Measurements from ENCODE around the gene NRCAM. TPM values are rescaled to one million over a fixed set of nuclear protein-coding genes. Genes with fewer than 3 reads are reported as not detected.

NRCAM gene
- total and polyA plus RNA-seq, 2 of the 8 experiments (the other 6 are each of a cell fraction or from before 2014, with no cell fraction given), result 2.7 to 3.8 TPM

GRCh38 chr7:108167460-108167859 lies 288.8 kb downstream of the NRCAM start:
- Histone ChIP-seq H2BK120ac (replicated peaks; ENCODE audit: low read depth, low read length) (no peak overlapping the region), H3K23me2 (ENCODE audit: low read depth, low read length) (no peaks in the 10 kb centered on the region), H3K4ac (replicated peaks; ENCODE audit: insufficient read length, low read depth, low read length) (no peak overlapping the region), H3K27me3 (replicated peaks in 1 of 4; ENCODE audit: control insufficient read depth in 3 of 4, extremely low read depth in 1 of 4, insufficient read depth in 3 of 4, low read length in 3 of 4) (no peaks in the 10 kb centered on the region), H2BK12ac (ENCODE audit: low read depth, low read length) (no peak overlapping the region), H3K56ac (replicated peaks; ENCODE audit: insufficient read length, low read depth, low read length) (no peak overlapping the region), H3K27ac (ENCODE audit: low read depth, low read length) (no peak overlapping the region), H4K91ac (replicated peaks; ENCODE audit: insufficient read length, low read length) (no peak overlapping the region), H2AK5ac (ENCODE audit: low read depth, low read length) (no peak overlapping the region), H3K14ac (ENCODE audit: insufficient read length) (no peak overlapping the region), H2BK15ac (ENCODE audit: low read length) (no peak overlapping the region), H3K23ac (ENCODE audit: insufficient read length) (no peak overlapping the region), H3K4me2 (ENCODE audit: insufficient read depth in 1 of 2, low read depth in 2 of 2, low read length in 2 of 2) (no peak overlapping the region), H2AFZ (ENCODE audit: low read length) (no peak overlapping the region), H3K18ac (ENCODE audit: extremely low read depth, low read length) (no peak overlapping the region), H3K79me2 (ENCODE audit: control insufficient read depth in 1 of 2, insufficient read depth in 2 of 2, low read length in 2 of 2) (no peaks in the 10 kb centered on the region), H2BK20ac (ENCODE audit: low read length) (no peak overlapping the region), H4K5ac (ENCODE audit: insufficient read length, low read depth, low read length) (no peak overlapping the region), H3K36me3 (ENCODE audit: control insufficient read depth in 2 of 4, insufficient read depth in 4 of 4, low read length in 3 of 4) (no peaks in the 10 kb centered on the region), H3K4me3 (ENCODE audit: extremely low read depth in 1 of 4, insufficient read depth in 2 of 4, low read depth in 3 of 4, low read length in 4 of 4) (no peak overlapping the region), H4K8ac (ENCODE audit: extremely low read depth, insufficient read depth, low read length) (no peak overlapping the region), H4K20me1 (replicated peaks in 1 of 2; ENCODE audit: control insufficient read depth in 1 of 2, insufficient read depth in 2 of 2, low read length in 2 of 2) (no peaks in the 10 kb centered on the region), H3K9me3 (ENCODE audit: insufficient read depth in 2 of 2, low read depth in 1 of 2, low read length in 1 of 2) (no peaks in the 10 kb centered on the region), H3K79me1 (ENCODE audit: low read depth, low read length) (no peaks in the 10 kb centered on the region), H3K9ac (replicated peaks in 1 of 4; ENCODE audit: extremely low read depth in 1 of 4, low read depth in 3 of 4, low read length in 3 of 4) (no peak overlapping the region), H2BK5ac (ENCODE audit: low read depth, low read length) (no peak overlapping the region), H3K4me1 (replicated peaks in 1 of 4; ENCODE audit: control insufficient read depth in 3 of 4, insufficient read depth in 4 of 4, low read length in 3 of 4) (peaks cover 0 to 3% (median 1%) of the 10 kb centered on the region in 4 experiments; a peak in 3 of 7 replicates)
- TF ChIP-seq TAF1 (IDR thresholded peaks at IDR 0.05; ENCODE audit: low read depth, low read length) (no peak), POLR2AphosphoS5 (IDR thresholded peaks at IDR 0.05; ENCODE audit: low read depth, low read length) (no peak), HDAC2 (IDR thresholded peaks at IDR 0.05; ENCODE audit: borderline replicate concordance in 1 of 2, low read depth in 2 of 2, low read length in 2 of 2) (no peak), NRF1 (IDR thresholded peaks at IDR 0.05; ENCODE audit: low read depth, low read length) (no peak), JUN (IDR thresholded peaks at IDR 0.05; ENCODE audit: low read depth, low read length) (no peak), RFX5 (IDR thresholded peaks at IDR 0.05; ENCODE audit: borderline replicate concordance, low read depth, low read length) (no peak), BCL11A (IDR thresholded peaks at IDR 0.05; ENCODE audit: low read depth in 2 of 2, low read length in 2 of 2) (no peak), RBBP5 (IDR thresholded peaks at IDR 0.05; ENCODE audit: borderline replicate concordance, low read depth, low read length) (no peak), SUZ12 (IDR thresholded peaks at IDR 0.05; ENCODE audit: low read length) (no peak), SRF (IDR thresholded peaks at IDR 0.05; ENCODE audit: low read depth, low read length) (no peak), JUND (IDR thresholded peaks at IDR 0.05; ENCODE audit: low read length) (no peak), ZNF274 (IDR thresholded peaks at IDR 0.05; ENCODE audit: borderline replicate concordance, extremely low read depth, low read length) (no peak)
- CTCF ChIA-PET (ENCODE audit: partially characterized antibody), result interaction anchor here (1.1 to 1.5 kb wide), 2 partner anchors 54 to 292 kb away, joined by 3 to 5 read pairs; no protein-coding TSS in a partner anchor
- 93% methylated on average over 7 of the region's 7 CpGs; no CpG with 5 or more reads in 1 of the 2 experiments for WGBS, 2 experiments (ENCODE audit: extremely low coverage in 1 of 2, insufficient coverage in 1 of 2, insufficient read length in 1 of 2, insufficient replicate concordance in 2 of 2, low coverage in 1 of 2, low lambda C conversion rate in 2 of 2, missing lambda C conversion rate in 1 of 2)
- FAIRE-seq, result no peak
- POLR2A ChIA-PET (ENCODE audit: partially characterized antibody), result no interaction called here
- DNase-seq (ENCODE audit: low read depth in 1 of 2, low spot score in 2 of 2), result no peak

Data from H1 (cell line).